Measurements from ENCODE around the gene TMPRSS13. TPM values are rescaled to one million over a fixed set of nuclear protein-coding genes. Genes with fewer than 3 reads are reported as not detected.

The TMPRSS13 gene
- total and polyA plus RNA-seq, 2 of the 13 experiments (the other 11 are each of a cell fraction or from before 2014, with no cell fraction given), result not detected

DNA sequence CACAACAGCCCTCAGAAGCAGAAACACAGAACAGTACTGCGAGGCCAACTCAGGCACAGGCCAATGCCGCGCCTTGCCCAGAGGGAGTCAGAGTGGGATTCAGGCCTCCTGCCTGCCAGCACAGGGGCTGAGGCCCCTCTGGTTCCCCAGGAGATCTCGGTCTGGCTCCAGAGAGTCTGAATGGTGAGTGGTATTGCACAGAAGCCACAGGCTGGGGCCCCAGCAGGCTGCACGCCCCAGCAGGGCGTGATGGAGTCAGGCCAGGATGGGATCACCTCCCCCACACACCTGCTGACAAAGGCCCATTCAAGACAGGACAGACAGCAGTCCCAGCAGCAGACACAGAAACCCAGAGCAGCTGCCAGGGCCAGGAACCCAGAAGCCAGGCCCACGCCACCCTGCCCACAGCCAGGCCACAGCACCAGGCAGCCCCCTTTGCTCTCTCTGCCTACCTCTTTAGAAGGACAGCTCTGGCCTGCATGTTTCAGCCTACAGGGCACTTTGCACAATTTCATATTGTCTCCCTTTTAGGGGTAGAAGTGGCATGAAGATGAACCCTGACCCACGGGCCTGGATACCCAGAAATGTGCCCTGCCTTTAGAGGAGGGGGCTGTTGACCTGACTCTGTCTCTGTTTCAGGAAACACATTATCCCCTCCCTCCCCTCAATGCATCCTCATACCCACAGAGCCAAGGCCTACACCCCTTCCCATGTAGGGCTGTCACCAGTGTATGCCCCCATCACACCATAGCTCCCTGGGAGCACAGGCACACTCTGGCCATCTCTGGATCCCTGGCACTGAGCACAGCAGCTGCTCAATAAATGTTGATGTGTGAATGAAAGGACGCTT lies 58.9 kb downstream of the TMPRSS13 start (continued):
- TF ChIP-seq, protein P1, sequence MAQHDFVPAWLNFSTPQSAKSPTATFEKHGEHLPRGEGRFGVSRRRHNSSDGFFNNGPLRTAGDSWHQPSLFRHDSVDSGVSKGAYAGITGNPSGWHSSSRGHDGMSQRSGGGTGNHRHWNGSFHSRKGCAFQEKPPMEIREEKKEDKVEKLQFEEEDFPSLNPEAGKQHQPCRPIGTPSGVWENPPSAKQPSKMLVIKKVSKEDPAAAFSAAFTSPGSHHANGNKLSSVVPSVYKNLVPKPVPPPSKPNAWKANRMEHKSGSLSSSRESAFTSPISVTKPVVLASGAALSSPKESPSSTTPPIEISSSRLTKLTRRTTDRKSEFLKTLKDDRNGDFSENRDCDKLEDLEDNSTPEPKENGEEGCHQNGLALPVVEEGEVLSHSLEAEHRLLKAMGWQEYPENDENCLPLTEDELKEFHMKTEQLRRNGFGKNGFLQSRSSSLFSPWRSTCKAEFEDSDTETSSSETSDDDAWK (CRISPR knock-in tag; IDR thresholded peaks at IDR 0.05), result no peak
- TF ChIP-seq MBNL3 (CRISPR knock-in tag; conservative IDR thresholded peaks at IDR 0.05) (no peak), MEF2D (CRISPR knock-in tag; IDR thresholded peaks at IDR 0.05) (no peak), ZMYM4 (CRISPR knock-in tag; IDR thresholded peaks at IDR 0.05) (no peak), ATF1 (CRISPR knock-in tag; IDR thresholded peaks at IDR 0.05) (no peak), RBAK (CRISPR knock-in tag; IDR thresholded peaks at IDR 0.05) (no peak), IRF9 (CRISPR knock-in tag; IDR thresholded peaks at IDR 0.05; ENCODE audit: borderline replicate concordance) (no peak), CBFB (CRISPR knock-in tag; IDR thresholded peaks at IDR 0.05) (no peak)

- no TSS peak for BruUV-seq (replicated peaks)
- Histone ChIP-seq H4K20me1 (ENCODE audit: insufficient read depth, low read length) (no peaks in the 10 kb centered on the region), H3K4me3 (replicated peaks in 1 of 3; ENCODE audit: insufficient read depth in 1 of 3, low read depth in 2 of 3, low read length in 3 of 3) (no peak overlapping the region), H2AFZ (ENCODE audit: low read length) (no peak overlapping the region), H3K36me3 (replicated peaks in 1 of 2; ENCODE audit: control insufficient read depth in 1 of 2, insufficient read depth in 2 of 2, low read length in 2 of 2) (no peaks in the 10 kb centered on the region), H3K79me2 (ENCODE audit: insufficient read depth, low read length) (no peaks in the 10 kb centered on the region), H3K9ac (ENCODE audit: insufficient read depth, low read depth, low read length) (no peak overlapping the region), H3K4me1 (ENCODE audit: insufficient read depth, low read length) (no peaks in the 10 kb centered on the region), H3K27me3 (ENCODE audit: control insufficient read depth in 1 of 2, insufficient read depth in 2 of 2, low read length in 2 of 2) (peaks cover 7 to 79% of the 10 kb centered on the region in 2 experiments; a peak in 4 of 5 replicates), H3K4me2 (ENCODE audit: low read depth, low read length) (no peak overlapping the region), H3K9me3 (ENCODE audit: low read length) (no peaks in the 10 kb centered on the region), H3K27ac (ENCODE audit: extremely low read length, insufficient read depth, low read length) (no peak overlapping the region)
- CTCF ChIA-PET (ENCODE audit: low intra/inter-chr PET ratio, low total read pairs), result no interaction called here
- no peak for ATAC-seq
- WGBS (ENCODE audit: low lambda C conversion rate), result 47% methylated on average over 3 of the region's 4 CpGs
- DNase-seq (ENCODE audit: low spot score), result no peak
- POLR2A ChIA-PET, result no interaction called here
- intact Hi-C loops (cut with micrococcal nuclease; ENCODE audit: unreplicated experiment) (no loop called here), in situ Hi-C loops (cut with HindIII; ENCODE audit: extremely low pct_ligation_motif_present, low pct_unique_long_range_greater_than_20kb) (no loop called here)
- FAIRE-seq, result no peak
- TF ChIP-seq SIN3A (IDR thresholded peaks at IDR 0.05; ENCODE audit: borderline replicate concordance, low read depth, low read length), result no peak
- TF ChIP-seq ZNF121 (CRISPR knock-in tag; IDR thresholded peaks at IDR 0.05), result no peak
- no peak for TF ChIP-seq NR2F6 (IDR thresholded peaks at IDR 0.05)
- no peak for TF ChIP-seq NR2F6 (CRISPR knock-in tag; IDR thresholded peaks at IDR 0.05)
- TF ChIP-seq MEIS1 (CRISPR knock-in tag; IDR thresholded peaks at IDR 0.05; ENCODE audit: borderline replicate concordance), result no peak
- no peak for TF ChIP-seq CBX5 (CRISPR knock-in tag; IDR thresholded peaks at IDR 0.05; ENCODE audit: borderline replicate concordance)
- TF ChIP-seq POLR2AphosphoS5 (IDR thresholded peaks at IDR 0.05; ENCODE audit: low read depth, low read length), result no peak
- TF ChIP-seq NFATC3 (CRISPR knock-in tag; IDR thresholded peaks at IDR 0.05), result no peak
- no peak for TF ChIP-seq TCF7L2 (IDR thresholded peaks at IDR 0.05; ENCODE audit: low read depth, low read length)
- no peak for TF ChIP-seq ZNF562 (CRISPR knock-in tag; IDR thresholded peaks at IDR 0.05; ENCODE audit: borderline replicate concordance)
- no peak for TF ChIP-seq ISX (CRISPR knock-in tag; conservative IDR thresholded peaks at IDR 0.05)
- no peak for TF ChIP-seq SRF (IDR thresholded peaks at IDR 0.05; ENCODE audit: low read depth, low read length)
- TF ChIP-seq RFX1 (IDR thresholded peaks at IDR 0.05), result no peak
- no peak for TF ChIP-seq CENPT (CRISPR knock-in tag; IDR thresholded peaks at IDR 0.05; ENCODE audit: low read depth)
- no peak for TF ChIP-seq SUZ12 (IDR thresholded peaks at IDR 0.05; ENCODE audit: low read depth, low read length)
Observed at GRCh38 chr11:117869604-117870003, 59.6 kb downstream of the TMPRSS13 start.

Measured in HepG2 (cell line).